Measurements from ENCODE around the gene MPZL2.

The MPZL2 gene

GRCh38 chr11:118243161-118243560, 20.9 kb downstream of the MPZL2 start:
- no peak for DNase-seq (ENCODE audit: low read depth in 2 of 2)

- no peak for DNase-seq (ENCODE audit: low read depth in 2 of 2)
These were observed 22.4 kb downstream of the MPZL2 start for GRCh38 chr11:118241764-118242098.

DNA sequence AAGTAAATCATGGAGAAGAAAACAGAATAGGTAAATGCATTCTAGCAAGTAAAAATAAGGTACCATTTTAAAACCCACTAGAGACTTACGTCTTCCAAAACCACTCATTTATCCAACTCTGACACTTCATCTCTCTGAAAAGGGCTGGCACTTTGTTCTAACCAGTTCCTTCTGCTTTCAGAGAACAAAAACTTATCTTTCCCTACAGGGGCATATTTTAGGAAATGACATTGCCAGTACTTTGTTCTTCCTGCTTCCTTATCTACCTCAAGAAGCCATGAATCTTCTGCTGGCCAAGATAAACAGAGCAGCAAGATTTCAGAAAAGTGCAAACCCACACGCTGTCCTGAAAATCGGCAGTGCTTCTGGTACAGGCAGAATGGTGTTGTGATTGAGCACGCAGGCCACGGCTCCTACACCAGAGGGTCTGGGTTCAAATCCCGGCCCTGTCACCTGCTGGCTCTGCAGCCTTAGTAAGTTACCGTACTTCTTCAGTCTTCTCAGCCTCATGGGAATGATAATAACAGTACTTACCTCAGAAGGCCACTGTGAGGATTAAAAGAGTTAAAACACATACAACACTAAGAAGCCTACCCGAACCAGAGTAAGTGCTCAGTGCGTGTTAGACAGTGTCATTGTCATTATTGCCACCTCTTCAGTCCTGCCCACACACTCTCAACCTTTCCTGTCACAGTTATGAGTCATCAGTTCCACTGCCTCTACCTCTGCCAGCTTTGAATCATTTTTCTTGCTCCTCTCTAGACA, 22.9 kb downstream of the MPZL2 start:
- DNase-seq (ENCODE audit: low read depth in 2 of 2) = peak; percentile 54 to 72

DNA sequence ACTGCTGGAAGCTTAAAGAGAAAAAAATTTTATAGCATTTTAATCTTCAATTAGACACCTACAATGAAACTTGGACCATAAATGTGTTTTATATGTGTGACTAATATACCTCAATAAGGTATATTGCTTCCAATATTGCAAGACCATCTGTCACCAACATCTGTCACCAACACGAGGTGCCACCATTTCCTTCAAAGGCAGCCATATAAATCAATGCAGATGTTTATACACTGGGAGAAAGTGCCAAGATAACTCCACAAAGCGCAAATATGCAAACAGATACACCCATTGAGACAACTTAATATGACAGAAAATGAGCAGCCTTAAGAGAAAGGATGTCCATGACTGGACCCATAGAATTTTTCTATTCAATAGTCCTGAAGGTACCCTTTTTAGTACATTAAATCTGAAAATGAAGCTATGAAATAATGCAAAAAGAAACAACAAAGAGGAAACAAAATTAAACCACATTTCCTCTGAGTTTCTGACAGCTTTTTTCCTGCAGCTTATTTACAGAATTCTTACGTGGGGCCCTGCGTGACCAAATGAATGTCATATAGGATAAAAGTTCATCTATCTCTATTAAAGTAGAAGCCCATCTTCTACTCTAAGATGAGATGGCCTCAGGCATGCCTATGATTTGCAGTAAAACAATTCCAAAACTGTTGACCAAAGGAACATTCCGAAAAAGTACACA, 24.4 kb downstream of the MPZL2 start:
- no peak for DNase-seq (ENCODE audit: low read depth in 2 of 2)

GRCh38 chr11:118238929-118239328, 25.2 kb downstream of the MPZL2 start:
- DNase-seq (ENCODE audit: low read depth in 2 of 2) = no peak

DNA sequence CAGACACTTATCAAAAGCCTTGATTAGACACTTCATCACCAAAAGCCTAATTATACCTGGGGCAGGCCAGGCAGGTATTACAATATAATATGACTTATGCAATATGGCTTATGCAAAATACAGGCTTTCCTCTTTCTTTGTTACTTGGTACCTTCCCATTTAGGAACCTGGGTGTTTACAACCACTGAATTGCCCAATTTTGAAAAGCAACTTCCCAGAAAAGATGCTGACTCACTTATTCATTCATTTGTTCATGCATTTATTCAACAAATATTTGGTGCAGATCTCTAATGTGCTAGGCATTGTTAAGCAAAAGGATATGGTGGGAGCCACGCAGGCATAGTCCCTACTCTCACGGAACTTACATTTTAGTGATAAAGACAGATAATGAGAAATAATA, 25.7 kb downstream of the MPZL2 start:
- no peak for DNase-seq (ENCODE audit: low read depth in 2 of 2)

- no peak for DNase-seq (ENCODE audit: low read depth in 2 of 2)
These were observed 27.9 kb downstream of the MPZL2 start for GRCh38 chr11:118236170-118236569.

GRCh38 chr11:118234833-118235232, 29.3 kb downstream of the MPZL2 start:
- no peak for DNase-seq (ENCODE audit: low read depth in 2 of 2)

DNA sequence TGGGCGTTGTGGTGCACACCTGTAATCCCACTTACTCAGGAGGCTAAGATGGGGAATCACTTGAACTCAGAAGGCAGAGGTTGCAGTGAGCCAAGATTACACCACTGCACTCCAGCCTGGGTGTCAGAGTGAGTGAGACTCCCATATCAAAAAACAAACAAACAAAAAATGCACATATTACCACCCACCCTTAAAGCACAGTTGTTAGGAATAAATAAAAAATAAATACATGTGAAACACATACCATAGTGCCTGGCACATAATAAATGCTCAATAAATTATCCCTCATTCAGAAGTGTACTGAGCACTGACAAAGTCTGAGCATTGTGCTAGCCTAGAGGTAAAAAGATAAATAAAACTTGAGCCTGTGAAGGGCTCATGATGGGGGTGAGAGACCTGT, 30.2 kb downstream of the MPZL2 start:
- DNase-seq (ENCODE audit: low read depth in 2 of 2) = no peak

DNA sequence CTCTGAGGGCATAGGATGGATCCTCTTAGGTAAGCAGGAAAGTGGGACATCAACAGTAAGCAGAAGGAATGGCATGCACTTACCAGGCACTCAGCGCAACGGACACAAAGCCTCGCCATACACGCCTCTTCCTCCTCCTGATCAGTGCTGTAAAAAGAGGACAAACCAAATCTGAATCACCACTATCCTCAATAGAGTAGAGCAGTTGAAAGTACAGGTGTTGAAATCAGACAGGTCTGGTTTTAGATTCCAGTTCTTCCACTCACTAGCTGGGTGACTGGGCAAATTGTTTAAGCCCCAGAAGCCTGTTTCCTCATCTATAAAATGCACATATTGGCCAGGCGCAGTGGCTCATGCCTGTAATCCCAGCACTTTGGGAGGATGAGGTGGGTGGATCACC, 30.7 kb downstream of the MPZL2 start:
- DNase-seq (ENCODE audit: low read depth in 2 of 2) = no peak

DNA sequence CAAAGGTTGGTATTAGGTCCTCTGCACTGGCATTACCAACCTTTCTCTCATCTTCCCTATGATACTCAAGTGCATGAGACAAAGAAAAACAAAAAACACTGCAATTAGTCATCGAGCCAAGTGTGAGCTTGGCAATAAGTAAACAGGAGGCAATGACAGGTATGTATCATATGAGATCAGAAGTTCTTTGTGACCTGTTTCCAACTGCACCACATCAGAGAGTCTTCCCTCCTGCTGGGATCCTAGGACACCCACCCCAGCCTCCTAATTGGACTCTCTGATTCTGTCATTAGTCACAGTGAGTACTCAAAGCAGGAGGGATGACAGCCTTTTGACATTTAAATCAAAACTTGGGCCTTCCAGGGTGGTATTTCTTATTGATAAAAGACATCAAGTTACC, 31.4 kb downstream of the MPZL2 start:
- DNase-seq (ENCODE audit: low read depth in 2 of 2) = no peak

DNA sequence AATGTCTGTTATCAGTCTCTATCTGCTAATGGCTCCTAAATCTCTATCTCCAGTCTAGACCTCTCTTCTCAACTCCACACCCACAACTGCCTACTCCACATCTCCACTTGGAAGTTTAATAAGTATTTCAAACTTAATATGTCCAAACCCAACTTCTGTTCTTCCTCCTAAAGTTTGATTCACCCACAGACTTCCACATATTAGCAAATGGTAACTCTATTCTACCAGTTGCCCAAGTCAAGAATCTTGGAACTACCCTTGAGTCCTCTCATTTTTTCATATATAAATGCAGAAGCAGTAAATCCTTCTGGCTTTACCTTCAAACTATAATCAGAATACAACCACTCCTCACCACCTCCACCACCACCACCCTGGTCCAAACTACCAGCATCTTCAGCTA, 32.6 kb downstream of the MPZL2 start:
- DNase-seq (ENCODE audit: low read depth in 2 of 2) = no peak

GRCh38 chr11:118230088-118230487, 34.0 kb downstream of the MPZL2 start:
- DNase-seq (ENCODE audit: low read depth in 2 of 2) = no peak

- DNase-seq (ENCODE audit: low read depth in 2 of 2) = no peak
These were observed 34.7 kb downstream of the MPZL2 start for GRCh38 chr11:118229274-118229847.

DNA sequence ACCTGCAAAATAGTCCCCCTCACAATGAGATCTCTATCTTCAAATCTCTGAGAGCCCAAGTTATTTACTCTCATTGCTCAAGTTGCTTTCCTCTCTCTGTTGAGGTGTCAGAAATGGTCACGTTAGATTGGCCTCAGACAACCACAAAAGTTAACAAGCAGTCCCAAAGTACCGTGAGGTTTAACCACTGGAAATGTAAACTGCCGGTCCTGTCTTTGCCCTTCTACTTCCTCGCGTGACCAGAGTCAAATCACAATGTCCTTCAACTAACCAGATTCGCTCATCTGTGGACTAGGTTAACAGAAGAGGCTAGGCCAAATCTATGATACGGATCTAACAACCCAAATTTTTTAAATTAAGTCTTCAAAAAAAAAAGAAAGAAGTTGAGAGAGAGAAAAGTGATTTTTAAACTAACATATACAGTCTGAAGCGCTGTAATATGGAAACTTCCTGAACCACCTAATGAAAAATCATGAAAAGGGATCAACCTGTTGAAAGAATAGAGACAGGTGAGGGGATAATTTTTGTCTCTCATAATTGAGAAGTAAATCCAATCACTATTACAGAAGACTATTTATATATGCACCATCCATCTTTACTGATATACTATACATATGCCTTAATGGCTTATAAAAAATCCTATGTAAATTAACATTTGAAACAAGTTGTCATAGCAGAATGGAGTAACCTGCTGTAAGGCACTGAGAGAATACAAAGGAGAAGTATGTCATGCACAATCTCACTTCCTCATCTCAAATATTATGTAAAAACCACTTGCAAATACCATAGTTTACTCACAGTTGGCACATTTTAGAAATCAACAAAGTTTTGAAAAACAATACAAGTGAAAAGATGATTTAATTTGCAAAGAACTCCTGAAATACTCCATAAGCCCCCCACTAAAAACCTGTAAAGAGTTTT, 36.0 kb downstream of the MPZL2 start:
- DNase-seq (ENCODE audit: low read depth in 2 of 2) = no peak

DNA sequence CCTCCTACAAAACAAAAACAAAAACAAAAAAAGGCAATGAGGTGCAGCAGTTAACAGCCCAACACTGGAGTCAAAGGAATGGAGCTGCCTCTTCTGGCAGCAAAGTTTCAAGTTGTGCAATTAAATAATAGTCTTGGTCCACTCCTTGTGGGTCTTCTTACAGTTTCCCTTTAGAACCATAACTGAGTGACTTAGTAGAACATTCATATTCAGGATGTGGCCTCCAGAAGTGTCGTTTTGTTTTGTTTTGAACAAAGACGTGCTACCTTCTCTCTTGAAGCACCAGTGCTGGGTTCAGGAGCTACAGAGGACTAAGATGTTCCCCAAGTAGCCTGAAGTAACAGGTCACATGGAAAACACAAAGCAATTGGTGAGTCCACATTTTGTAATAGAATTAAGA, 37.3 kb downstream of the MPZL2 start:
- DNase-seq (ENCODE audit: low read depth in 2 of 2) = no peak

- DNase-seq (ENCODE audit: low read depth in 2 of 2) = no peak
These were observed 37.8 kb downstream of the MPZL2 start for GRCh38 chr11:118226296-118226695.

DNA sequence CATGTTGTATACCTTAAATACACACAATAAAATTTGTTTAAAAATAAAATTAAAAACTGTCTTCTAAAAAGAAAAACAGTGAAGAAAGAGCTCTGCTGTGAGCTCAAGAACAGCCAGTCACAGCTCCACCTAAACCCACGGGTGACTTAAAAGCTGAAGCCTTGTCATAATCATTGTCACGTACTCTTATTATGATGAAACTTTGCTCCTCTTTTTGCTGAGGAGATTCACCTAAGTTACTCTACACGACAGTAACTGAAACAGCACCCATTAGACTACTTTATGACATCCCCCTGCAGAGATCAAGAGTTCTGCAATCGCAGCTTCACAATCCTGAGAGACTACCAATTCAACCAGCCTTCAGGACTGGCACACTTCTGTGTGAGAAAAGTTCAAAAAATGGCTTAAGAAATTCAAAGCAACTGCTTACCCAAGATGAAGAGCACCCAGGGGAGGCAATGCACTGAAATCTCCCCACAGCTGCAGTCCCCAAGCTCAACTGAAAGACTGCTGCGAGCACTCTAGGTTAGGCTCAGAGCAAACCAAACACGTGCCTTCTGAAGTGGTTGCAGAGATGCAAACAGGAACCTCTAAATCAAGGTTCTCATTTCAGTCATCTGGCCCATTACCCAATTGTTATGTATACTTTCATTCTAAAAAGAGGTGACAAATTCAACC, 39.4 kb downstream of the MPZL2 start, which contains the start of gene JAML:
TSS of gene JAML (minus strand) at position 501 of the 678 bp plus-strand sequence. CDS start 10,145 bp downstream, outside the sequence.
- no peak for DNase-seq (ENCODE audit: low read depth in 2 of 2)

DNA sequence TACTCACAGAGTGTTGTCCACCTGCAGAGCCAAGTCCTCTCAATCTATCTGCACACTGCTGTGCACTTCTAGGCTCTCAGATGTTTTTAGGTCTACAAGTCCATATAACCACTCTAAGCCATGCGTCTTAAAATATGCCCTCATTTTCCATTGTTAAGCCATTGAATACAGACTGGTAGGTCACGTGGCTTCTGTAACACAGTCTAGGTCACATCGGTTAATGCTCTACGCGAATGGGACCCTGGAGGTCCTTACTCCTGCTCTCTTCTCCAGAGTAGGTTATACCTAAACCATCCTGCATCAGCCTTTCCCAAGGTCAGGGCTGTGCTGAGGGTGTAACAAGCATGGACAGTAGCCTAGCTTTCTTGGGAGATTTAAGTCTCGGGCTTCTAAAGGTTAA, 40.1 kb downstream of the MPZL2 start:
- no peak for DNase-seq (ENCODE audit: low read depth in 2 of 2)

- no peak for DNase-seq (ENCODE audit: low read depth in 2 of 2)
These were observed 40.5 kb downstream of the MPZL2 start for GRCh38 chr11:118223570-118223969.

- DNase-seq (ENCODE audit: low read depth in 2 of 2) = no peak
These were observed 41.7 kb downstream of the MPZL2 start for GRCh38 chr11:118222437-118222836.

All from stimulated activated CD8-positive, alpha-beta memory T cell treated with anti-CD3 and anti-CD28 coated beads, Interleukin-15, amount 100 ng/mL, for 4 hours (primary cell).